Cortex of kidney (tissue), 1 donor: ENCODE data around the gene AMY2B.
"Not testable (repeated sequence)": the region's sequence is repeated elsewhere in the genome, so short reads cannot be mapped to it uniquely, and the experiment has no call there.

Experiments used
- DNase-seq: peaks from one replicate; lab custom pipeline; 2025; lab: John Stamatoyannopoulos, UW

The AMY2B gene

GRCh38 chr1:103627436-103627835 is 56.0 kb downstream of the AMY2B start:
- DNase-seq, result not testable (repeated sequence)
